Small intestine (tissue), 7 donors: ENCODE results near the gene HOXB7. TPM values are rescaled to one million over a fixed set of nuclear protein-coding genes. Genes with fewer than 3 reads are reported as not detected.
A peak's percentile ranks its signal among the peaks of the same experiment; 100 is the strongest.

ENCODE experiments used
- DNase-seq, 2 donors: peaks; one replicate each; pipeline versions ENCODE4 v3.0.0 to v3.0.0-alpha.2; 2013
- FAIRE-seq: peaks from 2 replicates; lab custom pipeline; 2012; peaks lifted over from hg19 to GRCh38; lab: Jason Lieb, UNC
- H3K27ac ChIP-seq, 3 donors: one replicate each; pipeline ENCODE4 v1.5.1; 2013; ENCODE audit warnings: low read length in 2 of 3, mild to moderate bottlenecking in 2 of 3, control low read depth in 1 of 3, inconsistent platforms in 1 of 3, low read depth in 1 of 3, moderate library complexity in 1 of 3
- H3K27me3 ChIP-seq, 3 donors: one replicate each; pipeline ENCODE4 v1.6.1; 2013; ENCODE audit warnings: low read length in 3 of 3, inconsistent platforms in 1 of 3; ENCODE audit not compliant: control insufficient read depth in 3 of 3, insufficient read depth in 3 of 3
- H3K36me3 ChIP-seq, 3 donors: one replicate each; pipeline ENCODE4 v1.6.1; 2013; ENCODE audit warnings: low read length in 3 of 3, inconsistent platforms in 1 of 3, low read depth in 1 of 3, mild to moderate bottlenecking in 1 of 3, moderate library complexity in 1 of 3; ENCODE audit not compliant: control insufficient read depth in 3 of 3, insufficient read depth in 2 of 3
- H3K4me1 ChIP-seq, 3 donors: one replicate each; pipeline ENCODE4 v1.6.1; 2013; ENCODE audit warnings: low read length in 2 of 3, inconsistent platforms in 1 of 3, low read depth in 1 of 3, mild to moderate bottlenecking in 1 of 3, moderate library complexity in 1 of 3; ENCODE audit not compliant: control insufficient read depth in 3 of 3, insufficient read depth in 2 of 3
- H3K4me3 ChIP-seq, 3 donors: one replicate each; pipeline ENCODE4 v1.5.1; 2013; ENCODE audit warnings: low read length in 3 of 3, control low read depth in 1 of 3, inconsistent platforms in 1 of 3, low read depth in 1 of 3, mild to moderate bottlenecking in 1 of 3, moderate library complexity in 1 of 3
- H3K9me3 ChIP-seq, 2 donors: one replicate each; pipeline ENCODE4 v1.6.1; 2013; ENCODE audit warnings: low read depth in 1 of 2, low read length in 1 of 2; ENCODE audit not compliant: control insufficient read depth in 2 of 2, insufficient read depth in 1 of 2
- whole genome bisulfite sequencing, 3 donors: extraction: QIAGEN DNeasy Blood & Tissue Kit; methylation state at CpG; one replicate each; pipeline ENCODE4 v1.1.7; 2013; 5-methylcytosine and 5-hydroxymethylcytosine counted together
- polyA plus RNA-seq, 4 donors: library from polyadenylated mRNA; stranded (reverse) in 3 of 4; unstranded in 1 of 4; fragments of 200-250 nt in 3 of 4; fragments of 120-200 nt in 1 of 4; gene quantifications; one replicate each; pipeline versions ENCODE4 v1.2.1 to v1.2.3, GENCODE V29; 2013
- donor health status: healthy with polysubstance abuse.
- donor health status: control.
- donor health status: control.
- donor health status: Bipolar disorder and iron deficiency.
- donor health status: healthy.

HOXB7 gene
- polyA plus RNA-seq, 4 donors = 4.3 to 13.9 (median 4.9) TPM; not detected in 1

DNA sequence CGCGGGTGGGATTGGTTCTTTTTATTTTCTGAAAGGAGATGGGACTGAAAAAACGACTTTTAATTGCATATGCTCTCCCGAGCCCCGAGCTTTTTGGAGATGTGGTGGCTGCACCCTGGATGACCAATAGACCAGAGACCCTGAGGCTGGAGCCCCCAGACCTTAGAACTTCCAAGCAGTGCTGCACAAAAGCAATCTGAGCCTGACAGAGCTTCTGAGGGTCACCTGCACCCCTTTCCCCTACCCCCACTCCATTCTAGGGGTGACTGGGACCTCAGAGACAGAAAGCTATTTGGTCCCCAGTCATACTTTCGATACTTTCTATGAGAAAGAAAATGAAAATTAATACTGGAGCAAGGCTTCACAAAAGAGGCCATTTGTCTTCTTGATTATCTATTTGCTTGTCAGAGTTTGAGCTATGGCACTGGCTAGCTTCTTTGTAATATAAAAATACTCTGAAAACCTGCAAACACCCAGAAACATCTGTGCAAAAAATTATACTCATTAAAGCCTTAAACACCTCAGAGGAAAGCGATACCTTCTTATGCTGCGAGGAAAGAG is 36.2 kb downstream of the HOXB7 start:
- Histone ChIP-seq H3K4me1 (peaks cover 0 to 34% (median 2%) of the 10 kb centered on the region in 3 donors), H3K27ac (peak overlapping the region in 2 of 3 donors; percentile 67 to 85), H3K27me3 (peaks cover 4 to 96% (median 5%) of the 10 kb centered on the region in 3 donors), H3K36me3 (peaks cover 0 to 42% (median 0%) of the 10 kb centered on the region in 3 donors), H3K9me3 (no peaks in the 10 kb centered on the region), H3K4me3 (peak overlapping the region in 1 of 3 donors; percentile 28)
- FAIRE-seq (no peak), DNase-seq (no peak)
- WGBS, 3 donors = 23 to 37% (median 36%) methylated on average over 8 of the region's 8 CpGs

DNA sequence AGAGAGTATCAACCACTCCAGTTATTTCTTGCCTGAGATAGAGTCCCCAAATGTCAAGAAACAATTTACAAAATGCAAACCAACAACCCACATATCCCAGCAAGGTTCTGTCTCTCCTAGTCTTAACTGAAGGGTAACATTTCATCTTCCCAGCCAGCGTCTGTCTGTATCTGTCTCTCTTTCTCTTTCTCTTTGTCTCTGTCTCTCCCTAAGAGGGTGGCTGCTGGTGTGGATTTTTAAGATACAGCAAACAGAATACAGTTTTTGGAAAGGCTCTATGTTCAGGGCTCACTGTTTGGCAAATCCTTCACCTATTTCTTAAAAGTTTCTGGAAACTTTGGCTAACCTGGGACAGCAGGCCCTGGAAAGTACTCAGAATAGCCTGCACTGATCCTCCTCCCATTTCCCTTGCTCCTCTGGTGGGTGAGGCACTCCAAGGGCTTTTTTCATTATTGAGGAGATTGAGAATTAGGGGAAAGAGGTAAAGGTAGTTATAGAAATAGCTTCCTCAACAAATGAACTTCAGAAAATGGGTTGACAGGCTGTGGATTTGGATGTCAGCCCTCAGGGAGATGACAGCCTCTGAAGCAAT is 38.9 kb downstream of the HOXB7 start:
- H3K4me1 ChIP-seq = peaks cover 0 to 34% (median 3%) of the 10 kb centered on the region in 3 donors

DNA sequence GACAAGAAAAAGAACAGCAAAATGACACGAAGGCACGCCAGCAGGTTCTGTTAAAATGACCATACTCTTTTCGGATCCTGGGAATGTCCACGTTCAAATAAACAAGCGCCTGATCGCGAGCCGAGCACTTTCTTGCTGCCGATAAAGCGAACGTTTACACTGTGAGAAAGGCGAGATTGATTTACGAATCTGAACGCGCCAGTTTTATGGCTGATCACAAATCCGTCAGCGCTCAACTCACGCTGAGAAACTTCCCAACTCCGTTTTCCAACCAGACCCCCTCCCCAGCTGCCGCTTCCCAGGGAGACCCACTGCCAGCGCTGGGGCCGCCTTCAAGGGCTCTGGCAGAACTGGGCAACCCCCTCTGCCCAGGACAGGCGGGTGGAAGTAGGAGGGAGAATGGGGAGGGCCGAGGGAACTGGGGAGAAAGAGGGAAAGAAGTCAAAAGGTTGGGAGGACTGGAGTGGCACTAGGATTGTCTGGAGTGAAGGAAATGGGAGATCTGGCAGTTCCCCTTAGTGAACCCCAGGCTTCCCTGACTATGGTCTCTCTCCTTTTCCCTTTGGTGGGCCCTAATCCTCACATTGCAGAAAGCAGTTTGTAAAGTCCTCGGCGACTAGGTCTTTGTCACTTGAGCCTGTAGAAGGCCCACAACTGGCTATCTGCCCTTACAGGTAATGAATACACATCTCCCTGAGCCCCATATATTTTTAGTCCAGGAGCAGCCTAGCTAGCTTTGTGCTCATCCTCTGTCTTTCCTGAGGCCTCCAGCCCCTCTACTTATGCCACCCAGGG is 39.6 kb downstream of the HOXB7 start:
- H3K4me3 ChIP-seq = peak overlapping the region in 1 of 3 donors; percentile 25
- FAIRE-seq = no peak
- 23 to 31% (median 28%) methylated on average over 26 of the region's 26 CpGs for WGBS, 3 donors

More for the DNA sequence above, 38.9 kb downstream of the HOXB7 start:
- Histone ChIP-seq H3K27ac (peak overlapping the region in 2 of 3 donors; percentile 82 to 85), H3K27me3 (peaks cover 2 to 98% (median 4%) of the 10 kb centered on the region in 3 donors), H3K4me3 (peak overlapping the region in 1 of 3 donors; percentile 25), H3K36me3 (peaks cover 0 to 42% (median 0%) of the 10 kb centered on the region in 3 donors), H3K9me3 (no peaks in the 10 kb centered on the region)
- WGBS, 3 donors = 30 to 50% (median 39%) methylated on average over 1 of the region's 1 CpG
- no peak for FAIRE-seq
- DNase-seq = no peak

DNA sequence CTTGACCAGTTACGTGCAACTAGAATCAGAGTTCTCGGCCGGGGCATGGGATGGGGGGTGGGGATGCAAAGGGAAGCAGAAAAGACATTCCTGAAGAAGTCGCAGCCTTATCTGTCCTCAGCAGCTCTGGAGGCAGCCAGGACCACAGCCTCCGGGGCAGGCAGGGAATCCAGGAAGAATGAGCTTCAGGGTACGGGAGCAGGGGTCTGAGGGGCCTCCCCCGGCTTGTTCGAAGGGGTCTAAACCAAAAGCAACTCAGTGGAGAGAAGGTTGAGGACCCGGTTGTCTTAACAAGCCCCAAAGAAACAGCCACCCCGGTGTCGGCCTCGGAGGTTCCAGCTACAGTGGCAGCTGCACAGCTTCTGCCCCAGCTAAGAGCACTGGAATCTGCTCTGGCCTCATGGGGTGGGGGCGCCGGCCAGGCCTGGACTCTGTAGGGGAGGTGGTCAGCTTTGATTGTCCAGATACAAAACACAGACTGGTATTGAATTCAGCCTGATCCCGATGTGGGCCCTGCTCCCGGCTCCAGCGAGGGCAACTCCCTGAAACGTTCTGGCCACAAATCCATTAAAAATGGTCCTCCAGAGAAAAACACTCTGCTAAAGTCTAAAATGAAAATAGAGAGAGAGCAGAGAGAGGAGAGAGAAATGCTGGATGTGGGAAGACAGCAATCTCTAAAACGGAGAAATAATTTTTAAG is 40.3 kb downstream of the HOXB7 start:
- no peak for FAIRE-seq
- DNase-seq = no peak

More for the DNA sequence above, 39.6 kb downstream of the HOXB7 start:
- peak overlapping the region in 2 of 3 donors; percentile 82 to 85 for H3K27ac ChIP-seq
- H3K4me1 ChIP-seq = peaks cover 0 to 38% (median 7%) of the 10 kb centered on the region in 3 donors
- no peak for DNase-seq
- H3K27me3 ChIP-seq = peaks cover 0 to 99% (median 2%) of the 10 kb centered on the region in 3 donors
- no peaks in the 10 kb centered on the region for H3K9me3 ChIP-seq
- H3K36me3 ChIP-seq = peaks cover 0 to 38% (median 0%) of the 10 kb centered on the region in 3 donors

DNA sequence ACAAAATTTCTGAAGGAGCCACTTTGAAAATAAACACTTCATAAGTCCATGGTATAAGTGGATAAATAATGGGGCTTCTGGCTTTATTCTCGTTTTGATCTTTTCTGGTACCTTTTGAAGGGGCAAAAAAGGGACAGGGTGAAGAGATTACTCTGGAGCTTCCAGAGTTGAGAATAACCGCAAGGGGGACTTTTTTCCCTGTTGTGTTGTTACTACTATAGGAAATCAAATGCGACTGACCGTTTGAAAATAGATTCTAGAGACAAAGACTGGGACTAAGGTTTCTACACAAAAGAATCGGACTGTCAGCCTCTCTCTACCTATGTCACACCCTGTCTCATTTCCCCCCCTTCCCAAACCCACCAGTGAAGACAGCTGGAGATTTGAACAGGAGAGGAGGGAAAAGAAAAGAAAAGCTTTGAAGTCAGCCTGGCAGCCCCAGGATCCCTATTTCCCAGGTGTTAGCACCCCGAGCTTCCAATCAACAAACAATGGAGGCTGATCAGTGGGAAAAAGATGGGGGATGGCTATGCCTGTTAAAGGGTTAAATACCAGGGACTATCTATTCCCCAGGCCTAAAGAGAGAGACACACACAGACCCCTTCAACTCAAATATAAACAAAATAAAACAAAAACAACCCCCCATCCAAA is 41.0 kb downstream of the HOXB7 start:
- H3K27me3 ChIP-seq = peaks cover 0 to 99% (median 2%) of the 10 kb centered on the region in 3 donors
- H3K4me3 ChIP-seq = peak overlapping the region in 1 of 3 donors; percentile 25
- H3K4me1 ChIP-seq = peaks cover 0 to 45% (median 4%) of the 10 kb centered on the region in 3 donors
- H3K9me3 ChIP-seq = no peaks in the 10 kb centered on the region
- peak overlapping the region in 2 of 3 donors; percentile 82 to 85 for H3K27ac ChIP-seq
- WGBS, 3 donors = 14 to 35% (median 34%) methylated on average over 6 of the region's 6 CpGs
- no peak for DNase-seq
- peaks cover 0 to 35% (median 0%) of the 10 kb centered on the region in 3 donors for H3K36me3 ChIP-seq
- FAIRE-seq = no peak

More for the DNA sequence above, 40.3 kb downstream of the HOXB7 start:
- H3K4me3 ChIP-seq = peak overlapping the region in 1 of 3 donors; percentile 25
- H3K27ac ChIP-seq = peak overlapping the region in 2 of 3 donors; percentile 82 to 85
- WGBS, 3 donors = 17 to 28% (median 25%) methylated on average over 19 of the region's 19 CpGs
- peaks cover 0 to 99% (median 2%) of the 10 kb centered on the region in 3 donors for H3K27me3 ChIP-seq
- H3K4me1 ChIP-seq = peaks cover 0 to 41% (median 4%) of the 10 kb centered on the region in 3 donors
- H3K36me3 ChIP-seq = peaks cover 0 to 32% (median 0%) of the 10 kb centered on the region in 3 donors
- no peaks in the 10 kb centered on the region for H3K9me3 ChIP-seq

DNA sequence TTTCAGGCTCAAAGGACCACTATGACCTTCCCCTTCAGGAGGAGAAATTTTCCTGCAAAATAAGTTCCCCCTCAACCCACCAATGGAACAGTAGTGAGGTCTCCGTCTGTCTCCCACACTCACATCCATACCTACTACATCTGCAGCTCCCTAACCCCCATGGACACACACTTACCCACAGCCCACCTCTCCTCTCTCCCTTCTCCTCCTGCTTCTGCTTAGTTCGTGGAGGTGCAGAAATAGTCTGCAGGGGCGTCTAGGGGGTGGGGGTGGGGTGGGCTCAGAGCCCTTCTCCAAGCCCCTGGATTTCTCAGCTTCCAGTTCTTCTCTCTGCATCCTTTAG is 41.6 kb downstream of the HOXB7 start:
- no peaks in the 10 kb centered on the region for H3K9me3 ChIP-seq
- H3K27ac ChIP-seq = peak overlapping the region in 2 of 3 donors; percentile 82 to 85
- peaks cover 0 to 99% (median 2%) of the 10 kb centered on the region in 3 donors for H3K27me3 ChIP-seq
- peaks cover 0 to 44% (median 4%) of the 10 kb centered on the region in 3 donors for H3K4me1 ChIP-seq
- DNase-seq = no peak
- 9 to 32% (median 21%) methylated on average over 2 to 3 of the region's 3 CpGs for WGBS, 3 donors
- H3K36me3 ChIP-seq = peaks cover 0 to 37% (median 0%) of the 10 kb centered on the region in 3 donors
- FAIRE-seq = no peak
- peak overlapping the region in 1 of 3 donors; percentile 25 for H3K4me3 ChIP-seq

DNA sequence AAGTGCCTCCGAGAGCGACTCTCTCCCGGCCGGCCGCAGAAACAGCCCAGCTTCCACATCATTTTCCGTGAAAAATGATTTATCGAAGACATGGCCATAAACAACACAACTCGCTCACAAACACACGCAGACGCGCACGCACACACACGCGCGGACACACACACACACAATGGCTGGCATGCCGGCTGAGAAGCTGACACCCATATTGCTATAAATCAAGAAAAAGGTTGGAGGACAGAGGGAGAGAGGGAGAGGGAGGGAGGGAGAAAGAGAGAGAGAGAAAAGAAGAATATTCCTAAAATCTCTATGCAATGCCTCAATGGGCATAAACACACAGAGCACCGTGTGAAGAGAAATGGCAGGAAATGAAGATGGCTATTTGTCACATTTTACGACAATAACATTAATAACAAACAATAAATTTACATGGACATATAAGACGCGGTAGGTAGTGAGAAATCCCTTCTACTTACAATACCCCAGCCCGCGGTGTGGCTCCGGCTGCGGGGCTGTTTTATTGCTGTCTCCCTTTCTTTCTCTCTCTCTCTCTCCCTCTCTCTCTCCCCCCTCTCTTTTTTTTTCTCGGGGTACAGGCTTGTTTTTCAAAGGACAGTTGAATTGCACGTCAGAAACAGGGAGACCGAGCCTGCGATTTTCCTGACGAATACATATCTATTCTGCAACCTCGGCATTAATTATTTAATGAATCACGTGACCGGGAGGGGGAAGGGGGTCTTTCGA is 42.1 kb downstream of the HOXB7 start:
- DNase-seq = peak in 1 of 2 donors; percentile 22
- 16 to 30% (median 18%) methylated on average over 33 of the region's 33 CpGs for WGBS, 3 donors
- peaks cover 0 to 36% (median 0%) of the 10 kb centered on the region in 3 donors for H3K36me3 ChIP-seq
- H3K27ac ChIP-seq = peak overlapping the region in 2 of 3 donors; percentile 64 to 85
- peaks cover 0 to 41% (median 4%) of the 10 kb centered on the region in 3 donors for H3K4me1 ChIP-seq
- peak overlapping the region in 1 of 3 donors; percentile 11 for H3K4me3 ChIP-seq
- no peaks in the 10 kb centered on the region for H3K9me3 ChIP-seq
- no peak for FAIRE-seq
- H3K27me3 ChIP-seq = peaks cover 0 to 97% (median 2%) of the 10 kb centered on the region in 3 donors
